IPS-NIHi7 (cell line): ENCODE measurements around the gene LTBP1.

Experiments used
- DNase-seq: peaks from one replicate; pipeline ENCODE4 v3.0.0; 2012; ENCODE audit warnings: mixed read lengths; ENCODE audit errors: extremely low spot score

LTBP1 gene

GRCh38 chr2:33008716-33009115 is 62.0 kb downstream of the LTBP1 start:
- DNase-seq = no peak

GRCh38 chr2:33009249-33009648 is 62.5 kb downstream of the LTBP1 start:
- DNase-seq = no peak

GRCh38 chr2:33011373-33011772 is 64.6 kb downstream of the LTBP1 start:
- DNase-seq = no peak

GRCh38 chr2:33011941-33012340 is 65.2 kb downstream of the LTBP1 start:
- no peak for DNase-seq

GRCh38 chr2:33013684-33014110 is 66.9 kb downstream of the LTBP1 start:
- no peak for DNase-seq

- no peak for DNase-seq
Measured at GRCh38 chr2:33014268-33014667, 67.5 kb downstream of the LTBP1 start.

- DNase-seq = no peak
Measured at GRCh38 chr2:33015421-33016142, 68.8 kb downstream of the LTBP1 start.

- DNase-seq = no peak
Measured at GRCh38 chr2:33018271-33018670, 71.5 kb downstream of the LTBP1 start.

- no peak for DNase-seq
Measured at GRCh38 chr2:33019796-33020195, 73.0 kb downstream of the LTBP1 start.

GRCh38 chr2:33020883-33021282 is 74.1 kb downstream of the LTBP1 start:
- no peak for DNase-seq

- no peak for DNase-seq
Measured at GRCh38 chr2:33021542-33022227, 74.9 kb downstream of the LTBP1 start.

- DNase-seq = no peak
Measured at GRCh38 chr2:33022395-33022985, 75.7 kb downstream of the LTBP1 start.

- no peak for DNase-seq
Measured at GRCh38 chr2:33022989-33023727, 76.4 kb downstream of the LTBP1 start.

- no peak for DNase-seq
Measured at GRCh38 chr2:33023728-33024500, 77.2 kb downstream of the LTBP1 start.

GRCh38 chr2:33024758-33025157 is 78.0 kb downstream of the LTBP1 start:
- no peak for DNase-seq

GRCh38 chr2:33029459-33029858 is 82.7 kb downstream of the LTBP1 start:
- DNase-seq = no peak

- no peak for DNase-seq
Measured at GRCh38 chr2:33029926-33030325, 83.2 kb downstream of the LTBP1 start.

- no peak for DNase-seq
Measured at GRCh38 chr2:33030326-33030725, 83.6 kb downstream of the LTBP1 start.

GRCh38 chr2:33032245-33032644 is 85.5 kb downstream of the LTBP1 start:
- no peak for DNase-seq

GRCh38 chr2:33033606-33034081 is 86.9 kb downstream of the LTBP1 start:
- no peak for DNase-seq

GRCh38 chr2:33034784-33035183 is 88.0 kb downstream of the LTBP1 start:
- DNase-seq = no peak
